ENCODE data around the gene GBF1.
A peak's percentile ranks its signal among the peaks of the same experiment; 100 is the strongest.
"Not testable (repeated sequence)": the region's sequence is repeated elsewhere in the genome, so short reads cannot be mapped to it uniquely, and the experiment has no call there.

GBF1 gene

GRCh38 chr10:102234888-102235597 lies 10.3 kb upstream of the GBF1 start:
- DNase-seq (ENCODE audit: low spot score): no peak

- DNase-seq (ENCODE audit: low spot score): no peak
These were observed 9.8 kb upstream of the GBF1 start for GRCh38 chr10:102235598-102235920.

GRCh38 chr10:102236006-102236405 lies 9.3 kb upstream of the GBF1 start:
- DNase-seq (ENCODE audit: low spot score): no peak

GRCh38 chr10:102237711-102238252 lies 7.5 kb upstream of the GBF1 start:
- DNase-seq (ENCODE audit: low spot score): no peak

GRCh38 chr10:102240467-102241031 lies 4.8 kb upstream of the GBF1 start:
- no peak for DNase-seq (ENCODE audit: low spot score)

- DNase-seq (ENCODE audit: low spot score): no peak
These were observed 4.3 kb upstream of the GBF1 start for GRCh38 chr10:102241032-102241443.

GRCh38 chr10:102241444-102242117 lies 3.8 kb upstream of the GBF1 start, which contains the start of gene PITX3:
TSS of gene PITX3 (minus strand) at chr10:102241512. CDS start at chr10:102232080, 9,432 bp downstream.
- peak; percentile 98 for DNase-seq (ENCODE audit: low spot score)

GRCh38 chr10:102242118-102242485 lies 3.2 kb upstream of the GBF1 start:
- no peak for DNase-seq (ENCODE audit: low spot score)

GRCh38 chr10:102243309-102243708 lies 2.0 kb upstream of the GBF1 start:
- peak; percentile 65 for DNase-seq (ENCODE audit: low spot score)

GRCh38 chr10:102245932-102246251 lies 560 bp downstream of the GBF1 start:
- DNase-seq (ENCODE audit: low spot score): no peak

GRCh38 chr10:102246261-102246660 lies 929 bp downstream of the GBF1 start:
- no peak for DNase-seq (ENCODE audit: low spot score)

GRCh38 chr10:102247734-102248133 lies 2.4 kb downstream of the GBF1 start:
- no peak for DNase-seq (ENCODE audit: low spot score)

GRCh38 chr10:102252508-102252907 lies 7.2 kb downstream of the GBF1 start:
- DNase-seq (ENCODE audit: low spot score): not testable (repeated sequence)

GRCh38 chr10:102254426-102254825 lies 9.1 kb downstream of the GBF1 start:
- DNase-seq (ENCODE audit: low spot score): no peak

- DNase-seq (ENCODE audit: low spot score): no peak
These were observed 10.1 kb downstream of the GBF1 start for GRCh38 chr10:102255404-102255803.

- DNase-seq (ENCODE audit: low spot score): no peak
These were observed 15.9 kb downstream of the GBF1 start for GRCh38 chr10:102261196-102261595.

- DNase-seq (ENCODE audit: low spot score): no peak
These were observed 16.5 kb downstream of the GBF1 start for GRCh38 chr10:102261842-102262241.

GRCh38 chr10:102262744-102263370 lies 17.5 kb downstream of the GBF1 start:
- no peak for DNase-seq (ENCODE audit: low spot score)

- DNase-seq (ENCODE audit: low spot score): no peak
These were observed 19.0 kb downstream of the GBF1 start for GRCh38 chr10:102264371-102264770.

- DNase-seq (ENCODE audit: low spot score): no peak
These were observed 21.3 kb downstream of the GBF1 start for GRCh38 chr10:102266670-102267069.

- DNase-seq (ENCODE audit: low spot score): no peak
These were observed 22.4 kb downstream of the GBF1 start for GRCh38 chr10:102267748-102268147.

GRCh38 chr10:102268375-102268888 lies 23.1 kb downstream of the GBF1 start:
- DNase-seq (ENCODE audit: low spot score): no peak

GRCh38 chr10:102269017-102269416 lies 23.7 kb downstream of the GBF1 start:
- DNase-seq (ENCODE audit: low spot score): no peak

Measured in AG08396 (cell line).